GM19035 (cell line): ENCODE results near the gene DROSHA.

ENCODE experiments used
- ATAC-seq: cut with Tn5 transposase; IDR thresholded peaks from one replicate; pipeline ENCODE4 v1.9.1; 2021; ENCODE audit not compliant: unreplicated experiment

DROSHA gene

GRCh38 chr5:31355337-31355736 lies 176.6 kb downstream of the DROSHA start:
- ATAC-seq = no peak
